Loucy (cell line): ENCODE results near the gene HSPA12A.

Experiments used
- H2AFZ ChIP-seq: fragments of 200-600 bp; sonication (generic); 2 replicates; pipeline ENCODE4 v1.6.0; 2016; ENCODE audit warnings: antibody characterized with exemption, mild to moderate bottlenecking, low read length, moderate library complexity
- H3F3A ChIP-seq: fragments of 200-600 bp; 2 replicates; pipeline ENCODE4 v1.6.0; 2016; ENCODE audit warnings: antibody characterized with exemption, low read depth, mild to moderate bottlenecking
- H3K27me3 ChIP-seq: fragments of 200-600 bp; sonication (generic); 2 replicates; pipeline ENCODE4 v1.6.1; 2014; ENCODE audit warnings: low read length, mild to moderate bottlenecking; ENCODE audit not compliant: insufficient read depth, poor library complexity, severe bottlenecking
- H3K36me3 ChIP-seq: fragments of 200-600 bp; sonication (generic); 2 replicates; pipeline ENCODE4 v1.6.1; 2016; ENCODE audit warnings: low read length; ENCODE audit not compliant: insufficient read depth
- H3K4me1 ChIP-seq: fragments of 200-600 bp; sonication (generic); 2 replicates; pipeline ENCODE4 v1.5.1; 2014; ENCODE audit warnings: low read length, mild to moderate bottlenecking; ENCODE audit not compliant: insufficient read depth, poor library complexity, severe bottlenecking
- H3K4me2 ChIP-seq: fragments of 200-600 bp; sonication (generic); 2 replicates; pipeline ENCODE4 v1.6.0; 2014; ENCODE audit warnings: antibody characterized with exemption, low read length, low read depth, mild to moderate bottlenecking; ENCODE audit not compliant: poor library complexity, severe bottlenecking
- H3K4me3 ChIP-seq: fragments of 200-600 bp; sonication (generic); 2 replicates; pipeline ENCODE4 v1.5.1; 2014; ENCODE audit warnings: low read length, mild to moderate bottlenecking, mixed read lengths; ENCODE audit not compliant: poor library complexity, severe bottlenecking
- H3K79me2 ChIP-seq: fragments of 200-600 bp; sonication (generic); 2 replicates; pipeline ENCODE4 v1.6.1; 2014; ENCODE audit warnings: low read length; ENCODE audit not compliant: insufficient read depth
- H3K9ac ChIP-seq: fragments of 200-600 bp; sonication (generic); 2 replicates; pipeline ENCODE4 v1.6.0; 2014; ENCODE audit warnings: mild to moderate bottlenecking, low read depth, low read length, moderate library complexity; ENCODE audit not compliant: poor library complexity, severe bottlenecking
- H3K9me2 ChIP-seq: fragments of 200-600 bp; sonication (generic); replicated peaks from 2 replicates; pipeline ENCODE4 v1.6.1; 2016; ENCODE audit warnings: low read depth, low read length, mixed read lengths
- H3K9me3 ChIP-seq: fragments of 200-600 bp; sonication (generic); 2 replicates; pipeline ENCODE4 v1.6.1; 2014; ENCODE audit warnings: mild to moderate bottlenecking, antibody characterized with exemption, low read length, low read depth; ENCODE audit not compliant: insufficient read depth
- H4K20me1 ChIP-seq: fragments of 200-600 bp; sonication (generic); 2 replicates; pipeline ENCODE4 v1.6.0; 2014; ENCODE audit warnings: antibody characterized with exemption, low read length, mild to moderate bottlenecking; ENCODE audit not compliant: insufficient read depth, poor library complexity, severe bottlenecking
- CTCF ChIP-seq: fragments of 200-600 bp; sonication (generic); conservative IDR thresholded peaks from 2 replicates; pipeline ENCODE4 v1.5.1; 2014; ENCODE audit warnings: mild to moderate bottlenecking, antibody characterized with exemption, low read length
- EZH2phosphoT487 ChIP-seq: fragments of 200-600 bp; IDR thresholded peaks from 2 replicates; pipeline ENCODE4 v1.6.1; 2018; ENCODE audit warnings: antibody characterized with exemption, mild to moderate bottlenecking, moderate library complexity, borderline replicate concordance

Gene HSPA12A

GRCh38 chr10:116659049-116659670 is 83.2 kb downstream of the HSPA12A start:
- no peak overlapping the region for H3K4me2 ChIP-seq
- no peak overlapping the region for H3K9ac ChIP-seq
- H3F3A ChIP-seq, result no peaks in the 10 kb centered on the region
- H2AFZ ChIP-seq, result no peak overlapping the region
- H3K9me3 ChIP-seq, result no peaks in the 10 kb centered on the region
- no peaks in the 10 kb centered on the region for H3K27me3 ChIP-seq
- no peaks in the 10 kb centered on the region for H3K4me1 ChIP-seq
- H3K79me2 ChIP-seq, result no peaks in the 10 kb centered on the region
- TF ChIP-seq CTCF (no peak), EZH2phosphoT487 (no peak)
- no peaks in the 10 kb centered on the region for H3K9me2 ChIP-seq
- H4K20me1 ChIP-seq, result no peaks in the 10 kb centered on the region
- H3K4me3 ChIP-seq, result no peak overlapping the region
- H3K36me3 ChIP-seq, result no peaks in the 10 kb centered on the region

- H3K36me3 ChIP-seq, result no peaks in the 10 kb centered on the region
- no peaks in the 10 kb centered on the region for H3K4me1 ChIP-seq
- no peaks in the 10 kb centered on the region for H3K9me2 ChIP-seq
- H3K4me2 ChIP-seq, result no peak overlapping the region
- H4K20me1 ChIP-seq, result no peaks in the 10 kb centered on the region
- TF ChIP-seq CTCF, result no peak
- TF ChIP-seq EZH2phosphoT487, result no peak
- H3K4me3 ChIP-seq, result no peak overlapping the region
- no peak overlapping the region for H2AFZ ChIP-seq
- H3K9ac ChIP-seq, result no peak overlapping the region
- H3K79me2 ChIP-seq, result no peaks in the 10 kb centered on the region
- no peaks in the 10 kb centered on the region for H3F3A ChIP-seq
- no peaks in the 10 kb centered on the region for H3K9me3 ChIP-seq
- no peaks in the 10 kb centered on the region for H3K27me3 ChIP-seq
These were observed 84.4 kb downstream of the HSPA12A start for GRCh38 chr10:116657863-116658551.

GRCh38 chr10:116656044-116656443 is 86.3 kb downstream of the HSPA12A start:
- H3K4me3 ChIP-seq, result no peak overlapping the region
- H3K9me2 ChIP-seq, result no peaks in the 10 kb centered on the region
- no peaks in the 10 kb centered on the region for H4K20me1 ChIP-seq
- TF ChIP-seq CTCF (no peak), EZH2phosphoT487 (no peak)
- no peak overlapping the region for H3K4me2 ChIP-seq
- H3K36me3 ChIP-seq, result no peaks in the 10 kb centered on the region
- H3K9ac ChIP-seq, result no peak overlapping the region
- H3K9me3 ChIP-seq, result no peaks in the 10 kb centered on the region
- H3K79me2 ChIP-seq, result no peaks in the 10 kb centered on the region
- no peak overlapping the region for H2AFZ ChIP-seq
- H3F3A ChIP-seq, result no peaks in the 10 kb centered on the region
- no peaks in the 10 kb centered on the region for H3K4me1 ChIP-seq
- H3K27me3 ChIP-seq, result no peaks in the 10 kb centered on the region
